Stimulated activated naive CD8-positive, alpha-beta T cell treated with anti-CD3 and anti-CD28 coated beads, Interleukin-15, Interleukin-2, amounts not matched to agents 100 U/mL and 50 U/mL, for 24 hours (primary cell): ENCODE results near the gene SELENON.

Experiments used
- ATAC-seq: fragments of 150-1000 bp; cut with Tn5 transposase; one replicate; pipeline ENCODE4 v1.10.0; 2021
- DNase-seq: peaks from one replicate; pipeline ENCODE4 v3.0.0; 2021

Gene SELENON

DNA sequence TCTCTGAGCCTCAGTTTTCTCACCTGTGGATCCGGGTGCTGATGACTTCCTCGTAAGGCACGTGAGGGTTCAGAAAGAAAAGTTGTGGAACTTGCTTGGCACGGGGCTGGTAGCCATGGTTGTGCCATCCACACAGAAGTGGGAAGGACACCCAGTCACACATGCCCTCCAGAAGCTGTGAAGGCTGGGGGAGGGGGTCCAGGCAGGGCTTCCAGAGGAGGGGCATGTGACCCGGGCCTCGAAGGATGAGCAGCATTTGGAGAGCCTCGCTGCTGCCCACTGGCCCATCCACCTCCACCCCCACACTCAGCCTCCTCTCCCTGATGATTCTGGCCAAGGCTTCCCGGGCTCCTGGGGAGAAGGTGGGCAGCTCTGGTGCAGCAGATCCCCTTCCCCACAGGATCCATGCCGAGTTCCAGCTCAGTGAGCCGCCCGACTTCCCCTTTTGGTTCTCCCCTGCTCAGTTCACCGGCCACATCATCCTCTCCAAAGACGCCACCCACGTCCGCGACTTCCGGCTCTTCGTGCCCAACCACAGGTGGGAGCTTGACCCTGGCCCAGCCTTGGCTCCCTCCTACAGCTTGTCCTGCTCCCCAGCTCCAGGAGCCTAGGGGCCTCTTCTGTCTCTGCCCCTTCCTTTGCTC is 9.4 kb downstream of the SELENON start:
- no peak for ATAC-seq
- DNase-seq, result no peak

GRCh38 chr1:25809929-25810328 is 9.9 kb downstream of the SELENON start:
- ATAC-seq (no peak), DNase-seq (no peak)

DNA sequence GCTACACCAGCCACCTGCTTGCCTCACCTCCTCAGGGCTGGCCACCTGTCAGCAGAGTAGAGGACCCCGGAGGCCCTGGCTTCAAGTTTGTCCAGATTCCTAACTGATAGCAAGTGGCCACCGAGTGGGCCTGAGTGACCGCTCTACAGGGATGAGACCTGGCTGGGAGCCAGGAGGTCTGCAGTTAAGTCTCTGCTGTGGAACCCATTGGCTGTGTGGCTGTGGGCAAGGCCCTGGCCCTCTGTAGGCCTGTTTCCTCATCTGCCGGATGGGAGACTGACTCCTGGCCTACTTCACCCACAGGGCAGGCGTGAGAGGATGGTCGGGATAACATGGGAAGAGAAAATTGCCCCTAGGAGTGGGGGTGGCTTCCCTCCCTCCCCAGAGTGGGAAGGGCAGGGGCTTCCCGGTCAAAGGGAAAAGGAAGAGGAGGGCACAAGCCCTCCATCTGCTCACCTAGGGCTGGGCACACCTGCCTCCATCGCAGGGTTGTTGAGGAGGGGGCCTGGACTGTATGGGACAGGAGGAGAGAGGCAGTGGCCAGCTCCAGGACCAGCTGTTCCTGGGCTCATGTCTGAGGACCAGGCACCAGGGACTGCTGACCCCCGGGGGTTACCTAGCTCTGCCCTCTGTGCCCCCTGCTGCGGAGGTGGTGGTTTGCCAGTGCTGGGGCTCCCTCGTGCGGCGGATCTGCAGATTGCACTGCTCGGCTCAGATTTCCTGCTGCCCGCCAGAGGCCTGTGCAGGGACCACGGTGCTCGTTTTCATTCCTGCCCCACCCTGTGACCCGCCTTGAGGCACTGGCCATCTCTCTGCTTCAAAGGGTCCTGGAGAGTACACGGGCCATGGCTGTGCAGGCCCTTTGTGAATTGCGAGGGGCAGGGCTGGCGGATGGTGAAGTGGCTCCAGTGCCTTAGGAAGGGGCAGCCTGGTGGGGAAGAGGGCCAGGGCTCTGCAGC is 10.6 kb downstream of the SELENON start:
- DNase-seq (peak; percentile 89), ATAC-seq (peak; percentile 60)

DNA sequence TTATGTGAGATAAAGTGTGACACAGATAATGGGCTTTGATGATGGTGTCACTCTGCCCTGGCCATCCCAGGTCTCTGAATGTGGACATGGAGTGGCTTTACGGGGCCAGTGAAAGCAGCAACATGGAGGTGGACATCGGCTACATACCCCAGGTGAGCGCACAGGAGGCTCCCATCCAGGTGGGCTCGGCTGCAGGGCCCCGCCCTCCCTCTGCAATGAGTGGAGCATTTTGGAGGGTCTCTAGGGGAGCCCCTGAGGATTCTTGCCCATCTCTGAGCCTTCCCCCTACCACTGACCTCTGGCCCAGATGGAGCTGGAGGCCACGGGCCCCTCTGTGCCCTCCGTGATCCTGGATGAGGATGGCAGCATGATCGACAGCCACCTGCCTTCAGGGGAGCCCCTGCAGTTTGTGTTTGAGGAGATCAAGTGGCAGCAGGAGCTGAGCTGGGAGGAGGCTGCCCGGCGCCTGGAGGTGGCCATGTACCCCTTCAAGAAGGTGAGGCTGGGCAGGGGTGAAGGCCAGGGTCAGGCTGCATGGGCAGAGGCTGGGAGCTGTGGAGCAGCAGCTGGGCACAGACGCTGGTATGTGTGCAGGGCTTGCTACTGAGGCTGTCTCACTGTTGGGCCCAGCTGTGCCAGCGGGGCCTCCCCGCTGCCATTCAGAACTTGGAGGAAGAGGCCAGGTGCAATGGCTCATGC is 11.5 kb downstream of the SELENON start:
- no peak for DNase-seq
- no peak for ATAC-seq

- DNase-seq (no peak), ATAC-seq (no peak)
These were observed 13.2 kb downstream of the SELENON start for GRCh38 chr1:25813071-25813733.

DNA sequence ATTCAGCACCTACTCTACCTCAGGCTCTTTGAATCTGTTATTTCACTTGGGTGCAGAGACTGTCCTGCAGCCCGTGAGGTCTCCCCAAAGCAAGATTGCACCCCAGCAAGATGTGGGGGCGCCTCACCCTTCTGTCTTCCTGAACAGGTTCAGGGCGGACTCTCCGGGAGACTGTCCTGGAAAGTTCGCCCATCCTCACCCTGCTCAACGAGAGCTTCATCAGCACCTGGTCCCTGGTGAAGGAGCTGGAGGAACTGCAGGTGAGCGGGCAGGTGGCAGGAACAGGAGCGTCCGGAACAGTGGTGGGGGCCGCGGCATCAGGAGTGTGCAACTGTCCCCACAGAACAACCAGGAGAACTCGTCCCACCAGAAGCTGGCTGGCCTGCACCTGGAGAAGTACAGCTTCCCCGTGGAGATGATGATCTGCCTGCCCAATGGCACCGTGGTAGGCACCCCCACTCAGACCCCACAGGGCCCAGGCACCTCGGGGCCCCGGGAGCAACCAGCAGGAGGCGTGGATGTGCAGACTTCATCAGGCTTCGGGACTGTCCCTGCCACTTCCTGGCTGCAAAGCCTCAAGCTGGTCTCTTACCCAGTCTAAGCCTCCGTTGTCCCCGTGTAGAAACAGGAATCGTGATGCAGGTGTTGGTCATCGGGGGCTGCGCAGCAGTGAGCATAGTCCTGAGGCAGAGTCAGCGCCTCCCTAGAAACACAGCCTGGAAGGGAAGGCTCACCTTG is 13.9 kb downstream of the SELENON start:
- ATAC-seq (no peak), DNase-seq (no peak)

DNA sequence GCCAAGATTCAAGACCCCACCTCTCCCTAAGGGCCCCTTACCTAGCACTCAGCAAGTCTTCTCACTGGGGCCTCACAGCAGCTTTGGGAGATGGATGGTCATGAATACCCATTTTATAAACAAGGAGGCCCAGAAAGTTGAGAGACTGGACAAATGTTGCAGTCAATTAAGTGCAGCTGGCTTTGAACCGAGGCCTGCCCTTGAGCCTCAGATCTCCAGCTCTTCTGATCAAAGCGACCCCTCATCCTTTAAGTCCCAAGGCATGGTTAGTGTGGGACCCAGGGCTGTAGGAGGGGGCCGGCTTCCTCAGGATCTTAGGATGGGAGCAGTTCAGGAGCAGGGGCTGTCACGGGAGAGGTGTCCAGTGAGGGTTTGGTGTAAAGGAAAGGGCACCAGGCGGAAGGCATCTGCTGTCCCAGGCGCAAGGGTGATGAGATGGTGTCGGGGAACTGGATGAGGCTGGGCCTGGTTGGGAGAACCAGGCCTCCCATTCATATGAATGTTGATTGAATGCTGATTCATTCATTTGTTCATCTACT is 14.6 kb downstream of the SELENON start:
- DNase-seq (no peak), ATAC-seq (no peak)

DNA sequence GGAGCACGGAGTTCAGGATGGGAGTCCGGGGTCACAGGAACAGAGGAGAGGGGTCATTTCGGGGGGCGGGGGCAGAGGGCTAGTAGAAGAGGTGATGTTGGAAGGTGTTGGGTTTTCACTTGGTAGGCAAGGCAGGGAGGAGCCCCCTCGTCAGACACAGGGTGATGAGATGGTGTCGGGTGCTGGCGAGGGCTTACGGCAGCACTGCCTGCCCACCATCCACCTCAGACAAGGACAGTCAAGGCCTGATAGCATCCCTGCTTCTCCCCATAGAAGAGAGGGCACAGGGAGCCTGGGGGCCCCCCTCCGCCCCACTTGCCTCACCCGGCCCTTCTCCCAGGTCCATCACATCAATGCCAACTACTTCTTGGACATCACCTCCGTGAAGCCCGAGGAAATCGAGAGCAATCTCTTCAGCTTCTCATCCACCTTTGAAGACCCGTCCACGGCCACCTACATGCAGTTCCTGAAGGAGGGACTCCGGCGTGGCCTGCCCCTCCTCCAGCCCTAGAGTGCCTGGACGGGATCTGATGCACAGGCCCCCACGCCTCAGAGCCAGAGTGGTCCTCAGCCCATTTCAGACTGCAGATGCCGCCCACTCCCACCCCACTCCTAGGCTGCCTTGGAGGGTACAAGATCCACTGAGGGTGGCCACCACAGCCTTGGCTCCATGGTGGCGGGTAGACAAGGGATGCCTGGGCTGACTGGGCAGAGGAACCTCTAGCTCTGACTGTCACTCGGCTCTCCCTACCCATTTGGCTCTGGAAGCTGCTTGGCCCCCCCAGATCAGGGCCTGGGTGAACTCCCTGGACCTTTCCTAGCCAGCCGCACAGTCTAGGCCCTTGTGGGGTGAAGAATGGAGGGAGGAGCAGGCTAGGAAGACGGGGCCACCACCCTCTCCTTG is 15.5 kb downstream of the SELENON start:
- ATAC-seq, result no peak

DNA sequence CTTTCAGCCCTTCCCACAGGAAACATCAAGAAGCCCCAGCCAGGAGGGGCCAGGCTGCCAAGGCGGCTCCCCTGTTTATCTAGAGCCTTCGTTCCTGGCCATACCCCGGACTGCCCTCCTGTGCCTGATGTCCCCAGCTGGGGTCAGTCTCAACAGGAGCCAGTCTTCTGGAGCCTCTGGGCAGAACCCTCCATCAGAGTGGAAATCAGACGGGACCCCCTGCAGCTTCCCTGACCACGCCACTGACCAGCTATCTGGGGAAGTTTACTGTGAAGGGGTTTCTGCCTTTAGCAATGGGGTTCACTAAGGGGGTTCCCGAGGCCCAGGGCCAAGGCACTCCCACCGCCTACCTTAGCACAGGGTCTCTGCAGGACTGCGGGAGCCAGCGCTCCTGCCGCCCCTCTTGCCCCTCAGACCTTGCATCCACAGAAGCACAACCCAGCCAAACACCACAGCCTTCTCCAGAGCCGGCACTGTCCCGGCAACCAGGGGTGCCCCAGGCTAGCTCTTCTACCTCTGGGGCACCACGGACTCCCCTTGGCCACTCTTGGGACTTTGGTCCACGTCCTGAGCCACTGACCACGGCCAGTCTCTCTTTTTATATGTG is 16.2 kb downstream of the SELENON start:
- no peak for ATAC-seq

More for the DNA sequence above, 15.5 kb downstream of the SELENON start:
- DNase-seq, result no peak

GRCh38 chr1:25817840-25818501 is 18.0 kb downstream of the SELENON start:
- ATAC-seq (no peak), DNase-seq (no peak)

More for the DNA sequence above, 16.2 kb downstream of the SELENON start:
- no peak for DNase-seq

DNA sequence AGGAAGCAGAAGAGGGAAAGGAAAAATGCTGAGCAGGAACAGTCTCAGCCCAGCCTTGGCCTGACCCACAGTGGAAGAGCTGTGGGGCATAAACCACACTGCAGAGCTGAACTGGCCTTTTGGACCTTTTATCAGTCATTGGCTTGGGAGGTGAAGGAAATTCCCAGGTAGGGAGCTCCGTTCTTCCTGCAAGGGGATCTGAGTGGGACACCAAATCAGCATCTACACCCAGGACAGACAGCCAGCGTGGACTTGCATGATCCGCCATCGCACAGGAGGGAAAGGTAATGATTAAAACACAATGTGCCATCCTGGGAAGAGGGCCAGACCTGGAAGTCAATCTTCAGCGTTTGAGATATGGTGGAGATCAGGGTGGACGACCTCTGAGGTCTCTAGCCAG is 18.6 kb downstream of the SELENON start:
- DNase-seq (no peak), ATAC-seq (no peak)

DNA sequence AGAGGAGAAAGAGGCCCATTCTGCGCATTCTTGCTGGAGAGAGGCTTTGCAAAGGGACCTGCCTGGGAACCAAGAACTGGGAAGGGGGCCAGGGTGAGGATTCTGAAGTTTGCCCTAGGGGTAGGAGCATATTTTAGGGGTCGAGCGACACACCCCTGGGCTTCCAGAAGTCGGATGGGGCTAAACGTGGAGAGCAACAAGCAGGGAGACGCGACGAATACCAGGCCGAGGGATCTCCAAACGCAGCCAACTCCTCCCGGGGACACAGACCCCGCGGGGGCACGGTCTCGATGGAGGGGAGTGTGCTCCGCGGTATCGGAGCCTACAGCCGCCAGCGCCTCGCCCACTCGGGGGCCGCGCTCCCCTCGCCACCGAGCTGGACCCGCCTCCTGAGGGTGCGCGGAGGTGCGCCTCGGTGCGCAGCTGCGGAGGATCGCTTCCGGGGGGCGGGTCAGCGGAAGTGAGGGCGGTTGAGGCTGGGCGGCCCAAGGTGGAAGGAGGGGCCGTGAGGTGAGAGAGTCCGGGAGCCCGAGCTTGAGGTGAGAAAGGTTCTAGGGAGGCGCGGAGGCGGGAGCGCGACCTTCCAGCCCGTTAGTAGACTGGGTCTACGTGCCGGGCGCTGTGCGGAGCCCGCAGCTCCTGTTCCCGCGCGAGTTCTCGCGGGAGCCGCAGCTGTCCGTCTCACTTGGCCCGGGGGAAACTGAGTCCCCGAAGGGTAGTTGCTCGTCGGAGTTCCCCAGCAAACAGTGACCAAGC is 19.7 kb downstream of the SELENON start, which contains the start of gene MTFR1L:
TSS of gene MTFR1L (plus strand) at position 464 of the 756 bp plus-strand sequence. CDS start 3,151 bp downstream, outside the sequence.
- ATAC-seq (peak; percentile 93), DNase-seq (peak; percentile 95)

DNA sequence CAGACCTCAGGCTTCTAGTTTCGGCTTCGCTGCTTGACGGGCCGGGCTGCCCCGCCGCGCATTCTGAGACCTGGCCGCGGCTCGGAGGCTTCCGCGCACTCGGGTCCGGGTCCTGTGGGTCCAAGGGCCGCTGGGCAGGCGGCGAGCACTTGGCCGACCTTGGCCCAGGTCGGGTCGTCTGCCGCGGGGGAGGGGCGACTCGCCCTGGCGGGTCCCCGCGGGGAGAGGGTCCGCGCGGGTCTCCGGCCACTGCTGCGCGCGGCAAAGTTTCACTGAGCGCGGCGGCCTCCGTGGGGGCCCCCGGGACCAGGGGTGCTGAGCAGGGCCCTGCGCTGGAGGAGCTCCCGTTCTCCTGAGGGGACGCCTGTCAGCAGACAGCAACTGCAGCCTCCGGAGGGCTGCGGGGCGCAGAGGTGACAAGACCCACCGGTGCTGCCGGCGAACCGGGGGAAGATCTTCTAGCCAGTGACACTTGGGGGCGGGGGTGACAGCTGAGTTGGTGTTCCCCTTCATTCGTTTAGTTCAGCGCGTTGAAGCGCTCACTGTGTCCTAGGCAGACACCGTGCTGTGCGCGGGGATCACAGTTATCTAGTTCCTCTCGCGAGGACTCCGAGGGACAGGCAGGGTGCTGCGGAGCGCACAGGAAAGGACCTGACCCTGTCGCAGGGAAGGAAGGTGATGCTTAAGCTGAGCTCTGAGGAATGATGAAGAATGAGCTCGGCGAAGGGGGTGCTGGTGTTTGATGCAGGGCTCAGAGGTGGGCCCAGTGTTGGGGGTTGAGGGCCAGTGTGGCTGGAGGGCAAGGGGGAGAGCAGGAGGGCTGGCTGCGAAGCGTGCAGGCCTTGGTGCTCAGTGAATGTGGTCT is 20.5 kb downstream of the SELENON start:
- peak; percentile 71 for ATAC-seq
- DNase-seq, result peak; percentile 72

- ATAC-seq (no peak), DNase-seq (no peak)
These were observed 21.1 kb downstream of the SELENON start for GRCh38 chr1:25821112-25821476.

DNA sequence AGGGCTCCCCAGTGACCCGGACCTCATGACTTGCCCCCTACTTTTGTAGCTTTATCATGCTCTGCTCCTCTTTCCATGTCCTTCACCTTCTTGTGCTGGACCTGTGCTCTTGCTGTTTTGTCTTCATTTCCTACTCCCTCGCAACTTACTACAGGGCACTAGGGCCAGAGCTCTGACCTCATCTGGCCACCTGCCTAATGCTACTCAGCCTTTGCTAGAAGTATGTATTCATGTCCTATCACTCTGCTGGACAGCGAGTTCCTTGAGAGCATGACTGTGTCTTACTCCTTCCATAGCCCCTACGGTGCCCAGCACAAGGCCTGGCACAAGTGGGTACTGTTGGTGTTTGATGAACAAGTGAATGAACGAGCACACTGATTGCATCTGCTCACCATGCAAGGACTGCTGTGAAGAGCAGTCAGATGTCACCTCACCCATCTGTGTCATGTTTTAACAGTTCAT is 21.7 kb downstream of the SELENON start:
- DNase-seq (no peak), ATAC-seq (no peak)

DNA sequence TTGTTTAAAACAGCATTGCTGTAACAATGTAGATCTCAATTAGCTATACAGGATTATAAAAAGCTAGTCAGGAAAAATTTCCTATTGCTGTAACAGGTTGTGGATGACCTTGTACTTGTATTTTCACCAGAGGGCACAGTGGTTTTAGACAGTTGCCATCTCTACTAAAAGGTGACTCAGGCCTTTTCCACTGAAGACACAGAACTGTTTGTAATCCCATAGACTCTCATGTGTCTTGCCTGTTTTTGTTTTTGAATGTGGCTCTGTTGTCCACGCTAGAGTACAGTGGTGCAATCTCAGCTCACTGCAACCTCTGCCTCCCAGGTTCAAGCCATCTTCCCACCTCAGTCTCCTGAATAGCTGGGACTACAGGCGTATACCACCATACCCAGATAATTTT is 25.6 kb downstream of the SELENON start:
- no peak for DNase-seq
- ATAC-seq, result no peak

DNA sequence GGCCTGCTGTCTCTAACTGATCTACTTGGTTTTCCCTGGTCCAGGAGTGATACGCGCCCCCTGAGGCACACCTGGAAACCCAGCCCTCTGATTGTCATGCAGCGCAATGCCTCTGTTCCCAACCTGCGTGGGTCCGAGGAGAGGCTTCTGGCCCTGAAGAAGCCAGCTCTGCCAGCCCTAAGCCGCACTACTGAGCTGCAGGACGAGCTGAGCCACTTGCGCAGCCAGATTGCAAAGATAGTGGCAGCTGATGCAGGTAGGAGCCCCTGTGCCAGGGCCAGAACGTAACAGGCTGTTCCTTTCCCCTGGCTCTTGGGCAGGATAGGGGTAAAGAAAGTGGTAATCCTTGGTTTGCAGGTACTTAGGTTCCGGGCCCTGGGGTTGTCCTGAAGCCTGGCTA is 26.6 kb downstream of the SELENON start:
- DNase-seq (no peak), ATAC-seq (no peak)
